Mesendoderm (in vitro differentiated cells): ENCODE measurements around the gene SCARF2.

Experiments
- DNase-seq: peaks from one replicate; pipeline ENCODE4 v3.0.0; 2013
- H2AK5ac ChIP-seq: 2 replicates; pipeline ENCODE4 v1.6.1; 2013; ENCODE audit warnings: low read length, inconsistent platforms
- H2BK120ac ChIP-seq: 2 replicates; pipeline ENCODE4 v1.6.1; 2013; ENCODE audit warnings: low read depth, mild to moderate bottlenecking, low read length, moderate library complexity, mixed read lengths
- H2BK15ac ChIP-seq: replicated peaks from 2 replicates; pipeline ENCODE4 v1.6.1; 2013; ENCODE audit warnings: low read depth, mild to moderate bottlenecking, moderate library complexity
- H2BK5ac ChIP-seq: 2 replicates; pipeline ENCODE4 v1.6.1; 2013; ENCODE audit warnings: low read length, inconsistent platforms
- H3K18ac ChIP-seq: 2 replicates; pipeline ENCODE4 v1.6.1; 2013; ENCODE audit warnings: mild to moderate bottlenecking, low read length, mixed read lengths
- H3K23ac ChIP-seq: one replicate; pipeline ENCODE4 v1.6.1; 2013; ENCODE audit warnings: low read length
- H3K27ac ChIP-seq: 2 replicates; pipeline ENCODE4 v1.5.1; 2013; ENCODE audit warnings: low read depth, mild to moderate bottlenecking, inconsistent platforms, low read length, moderate library complexity
- H3K27me3 ChIP-seq: 2 replicates; pipeline ENCODE4 v1.6.1; 2013; ENCODE audit warnings: low read length, control low read depth, mild to moderate bottlenecking, inconsistent platforms; ENCODE audit not compliant: insufficient read depth, poor library complexity
- H3K36me3 ChIP-seq: 2 replicates; pipeline ENCODE4 v1.6.1; 2013; ENCODE audit warnings: low read length, inconsistent platforms; ENCODE audit not compliant: control insufficient read depth, insufficient read depth
- H3K4ac ChIP-seq: one replicate; pipeline ENCODE4 v1.6.1; 2013; ENCODE audit warnings: low read depth, mild to moderate bottlenecking, low read length, moderate library complexity
- H3K4me1 ChIP-seq: 2 replicates; pipeline ENCODE4 v1.6.1; 2013; ENCODE audit warnings: low read depth, low read length, inconsistent platforms; ENCODE audit not compliant: control insufficient read depth
- H3K4me2 ChIP-seq: 2 replicates; pipeline ENCODE4 v1.6.1; 2013; ENCODE audit warnings: low read length
- H3K4me3 ChIP-seq: 2 replicates; pipeline ENCODE4 v1.5.1; 2013; ENCODE audit warnings: mild to moderate bottlenecking, low read length
- H3K56ac ChIP-seq: one replicate; pipeline ENCODE4 v1.6.1; 2013; ENCODE audit warnings: low read length
- H3K79me1 ChIP-seq: 2 replicates; pipeline ENCODE4 v1.6.1; 2013; ENCODE audit warnings: low read length, inconsistent platforms
- H3K79me2 ChIP-seq: 2 replicates; pipeline ENCODE4 v1.6.1; 2013; ENCODE audit warnings: mild to moderate bottlenecking, low read length; ENCODE audit not compliant: control insufficient read depth, insufficient read depth
- H3K9ac ChIP-seq: 2 replicates; pipeline ENCODE4 v1.6.1; 2013; ENCODE audit warnings: low read length, inconsistent platforms
- H4K5ac ChIP-seq: one replicate; pipeline ENCODE4 v1.6.1; 2013; ENCODE audit warnings: low read length
- H4K8ac ChIP-seq: one replicate; pipeline ENCODE4 v1.6.1; 2013; ENCODE audit warnings: low read depth, mild to moderate bottlenecking, control low read depth, low read length, moderate library complexity
- WGBS: extraction: QIAGEN DNeasy Blood & Tissue Kit; methylation state at CpG from one replicate; pipeline ENCODE4 v1.1.7; 2013; ENCODE audit warnings: low lambda C conversion rate, missing lambda C conversion rate; ENCODE audit not compliant: insufficient coverage; ENCODE audit errors: extremely low coverage; 5-methylcytosine and 5-hydroxymethylcytosine counted together

Gene SCARF2

DNA sequence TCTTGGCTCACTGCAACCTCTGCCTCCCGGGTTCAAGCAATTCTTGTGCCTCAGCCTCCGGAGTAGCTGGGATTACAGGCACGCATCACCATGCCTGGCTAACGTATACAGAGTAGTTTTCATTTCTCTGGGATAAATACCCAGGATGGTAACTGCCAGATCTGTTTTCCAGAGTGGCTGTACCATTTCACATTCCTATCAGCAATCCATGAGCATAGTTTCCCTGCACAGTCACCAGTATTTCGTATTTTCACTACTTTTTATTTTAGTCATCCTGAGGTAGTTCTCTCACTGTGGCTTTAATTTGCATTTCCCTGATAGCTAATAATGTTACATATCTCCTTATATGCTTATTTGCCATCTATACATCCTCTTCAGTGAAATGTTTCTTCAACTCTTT is 11.0 kb upstream of the SCARF2 start:
- H3K4me2 ChIP-seq: no peak overlapping the region
- H2AK5ac ChIP-seq: no peak overlapping the region
- H3K23ac ChIP-seq: no peak overlapping the region
- no peak overlapping the region for H3K4ac ChIP-seq
- no peaks in the 10 kb centered on the region for H3K27me3 ChIP-seq
- DNase-seq: no peak
- H3K9ac ChIP-seq: no peak overlapping the region
- no peak overlapping the region for H2BK5ac ChIP-seq
- H3K4me3 ChIP-seq: no peak overlapping the region
- H3K36me3 ChIP-seq: no peaks in the 10 kb centered on the region
- H3K56ac ChIP-seq: no peak overlapping the region
- no peaks in the 10 kb centered on the region for H3K79me2 ChIP-seq
- no peak overlapping the region for H4K5ac ChIP-seq
- WGBS: no CpG with 5 or more reads among the region's 5 CpGs
- H2BK120ac ChIP-seq: no peak overlapping the region
- H4K8ac ChIP-seq: no peak overlapping the region
- H2BK15ac ChIP-seq: no peak overlapping the region
- no peak overlapping the region for H3K18ac ChIP-seq
- H3K79me1 ChIP-seq: no peaks in the 10 kb centered on the region
- H3K27ac ChIP-seq: no peak overlapping the region
- no peaks in the 10 kb centered on the region for H3K4me1 ChIP-seq

DNA sequence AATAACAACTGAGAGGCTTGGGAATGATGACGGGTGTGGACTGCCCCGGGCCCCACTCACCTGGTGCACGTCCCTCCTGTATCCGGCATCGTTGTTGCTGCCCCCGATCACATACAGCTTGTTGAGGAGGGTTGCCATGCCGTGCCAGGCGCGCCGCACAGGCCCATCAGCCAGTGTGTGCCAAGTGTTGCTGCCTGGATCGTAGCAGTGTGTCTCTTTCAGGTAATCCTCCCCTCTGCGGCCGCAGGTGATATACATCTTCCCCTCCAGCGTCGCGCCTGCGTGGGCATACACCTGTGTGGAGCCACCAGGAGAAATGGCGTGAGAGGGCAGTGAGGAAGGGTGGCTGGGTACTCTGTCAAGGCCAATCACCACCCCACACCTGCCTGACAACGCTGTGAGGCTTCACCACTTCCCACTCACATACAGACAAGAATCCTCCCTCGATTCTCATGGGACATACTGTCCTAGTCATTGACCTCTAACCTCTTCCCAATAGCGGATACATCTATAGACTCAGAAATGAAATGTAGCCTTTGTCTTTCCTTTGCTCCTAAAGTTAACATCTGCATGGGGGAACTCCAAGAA is 8.9 kb upstream of the SCARF2 start:
- no CpG with 5 or more reads among the region's 21 CpGs for WGBS
- H3K4me1 ChIP-seq: no peaks in the 10 kb centered on the region
- H2BK120ac ChIP-seq: no peak overlapping the region
- no peak overlapping the region for H3K56ac ChIP-seq
- H3K18ac ChIP-seq: no peak overlapping the region
- H3K4me2 ChIP-seq: no peak overlapping the region
- no peak overlapping the region for H4K8ac ChIP-seq
- no peak overlapping the region for H3K23ac ChIP-seq
- H3K79me1 ChIP-seq: no peaks in the 10 kb centered on the region
- no peak overlapping the region for H2BK5ac ChIP-seq
- H2AK5ac ChIP-seq: no peak overlapping the region
- H3K79me2 ChIP-seq: no peaks in the 10 kb centered on the region
- H4K5ac ChIP-seq: no peak overlapping the region
- H2BK15ac ChIP-seq: no peak overlapping the region
- no peak overlapping the region for H3K9ac ChIP-seq
- no peaks in the 10 kb centered on the region for H3K36me3 ChIP-seq
- DNase-seq: no peak
- no peak overlapping the region for H3K4ac ChIP-seq
- H3K27me3 ChIP-seq: no peaks in the 10 kb centered on the region
- H3K4me3 ChIP-seq: no peak overlapping the region
- no peak overlapping the region for H3K27ac ChIP-seq

DNA sequence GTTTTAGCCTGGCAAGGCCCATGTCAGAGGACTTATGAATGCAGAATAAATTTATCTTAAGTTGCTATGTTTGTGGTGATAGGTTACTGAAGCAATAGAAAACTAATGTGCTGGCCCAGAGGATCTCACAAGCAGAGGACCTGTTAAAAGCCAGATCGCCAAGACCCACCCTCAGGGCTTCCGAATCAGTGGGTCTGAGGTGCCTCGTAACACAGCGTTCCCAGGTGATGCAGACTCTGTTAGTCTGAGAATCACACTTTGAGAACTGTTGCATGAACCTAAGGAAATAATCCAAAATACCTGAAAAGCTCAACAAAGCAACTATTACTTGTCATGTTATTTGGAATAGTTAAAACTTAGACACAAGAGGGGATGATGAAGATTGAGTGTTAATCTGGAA is 6.7 kb upstream of the SCARF2 start:
- Histone ChIP-seq H3K36me3 (no peaks in the 10 kb centered on the region), H3K79me2 (no peaks in the 10 kb centered on the region)
- no CpG with 5 or more reads among the region's 4 CpGs for WGBS

DNA sequence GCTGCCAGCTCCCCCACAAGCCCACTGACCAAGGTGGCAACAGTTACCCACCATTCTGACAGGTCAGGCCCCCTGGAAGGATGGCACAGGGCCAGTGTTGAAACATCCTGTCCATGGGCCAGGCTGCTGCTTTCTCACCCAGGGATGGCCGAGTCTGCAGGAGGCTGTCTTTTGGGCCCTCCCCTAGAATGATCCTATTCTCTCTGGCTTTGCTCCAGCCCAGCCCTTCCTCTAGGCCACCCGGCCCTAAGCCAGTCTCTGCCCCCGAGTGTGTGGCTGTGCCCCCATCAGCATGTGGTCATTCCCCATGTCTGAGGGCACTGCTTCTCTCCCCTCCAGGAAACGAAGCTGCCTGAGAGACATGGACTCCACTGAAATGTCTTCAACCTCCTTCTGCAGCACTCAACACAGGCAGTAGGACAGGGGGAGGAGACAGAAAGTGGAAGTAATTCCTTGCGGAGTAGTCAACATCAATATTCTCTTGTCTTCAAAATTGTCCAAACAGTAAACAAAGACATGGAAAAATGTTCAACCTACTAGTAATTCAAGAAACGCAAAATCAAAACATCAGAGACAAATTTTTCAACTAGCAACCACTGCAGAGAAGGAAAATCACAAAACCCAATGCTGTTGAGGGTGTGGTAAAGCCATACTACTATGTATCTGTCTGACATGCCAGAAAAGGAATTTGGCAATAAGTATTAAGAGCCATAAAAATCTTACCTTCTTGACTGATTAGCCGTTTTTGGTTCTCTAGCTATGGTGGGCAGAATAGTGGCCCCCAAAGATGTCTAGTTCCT is 5.1 kb upstream of the SCARF2 start:
- Histone ChIP-seq H3K4ac (no peak overlapping the region), H3K18ac (no peak overlapping the region), H2BK120ac (no peak overlapping the region), H3K4me1 (no peaks in the 10 kb centered on the region), H3K9ac (no peak overlapping the region), H3K4me2 (no peak overlapping the region), H2AK5ac (no peak overlapping the region), H4K5ac (no peak overlapping the region), H3K79me2 (no peaks in the 10 kb centered on the region), H2BK15ac (no peak overlapping the region), H3K79me1 (no peaks in the 10 kb centered on the region), H4K8ac (no peak overlapping the region), H3K27ac (no peak overlapping the region), H3K27me3 (no peaks in the 10 kb centered on the region), H3K23ac (no peak overlapping the region), H3K36me3 (no peaks in the 10 kb centered on the region), H3K4me3 (no peak overlapping the region), H3K56ac (no peak overlapping the region), H2BK5ac (no peak overlapping the region)
- no peak for DNase-seq
- WGBS: no CpG with 5 or more reads among the region's 7 CpGs

More for the DNA sequence above, 6.7 kb upstream of the SCARF2 start:
- Histone ChIP-seq H2BK5ac (no peak overlapping the region), H3K27ac (no peak overlapping the region), H3K4me2 (no peak overlapping the region), H2BK15ac (no peak overlapping the region), H3K4ac (no peak overlapping the region), H3K9ac (no peak overlapping the region), H3K56ac (no peak overlapping the region), H3K18ac (no peak overlapping the region), H3K4me3 (no peak overlapping the region), H3K23ac (no peak overlapping the region), H4K8ac (no peak overlapping the region), H3K79me1 (no peaks in the 10 kb centered on the region), H2BK120ac (no peak overlapping the region), H3K27me3 (no peaks in the 10 kb centered on the region), H2AK5ac (no peak overlapping the region), H4K5ac (no peak overlapping the region), H3K4me1 (no peaks in the 10 kb centered on the region)
- DNase-seq: no peak

DNA sequence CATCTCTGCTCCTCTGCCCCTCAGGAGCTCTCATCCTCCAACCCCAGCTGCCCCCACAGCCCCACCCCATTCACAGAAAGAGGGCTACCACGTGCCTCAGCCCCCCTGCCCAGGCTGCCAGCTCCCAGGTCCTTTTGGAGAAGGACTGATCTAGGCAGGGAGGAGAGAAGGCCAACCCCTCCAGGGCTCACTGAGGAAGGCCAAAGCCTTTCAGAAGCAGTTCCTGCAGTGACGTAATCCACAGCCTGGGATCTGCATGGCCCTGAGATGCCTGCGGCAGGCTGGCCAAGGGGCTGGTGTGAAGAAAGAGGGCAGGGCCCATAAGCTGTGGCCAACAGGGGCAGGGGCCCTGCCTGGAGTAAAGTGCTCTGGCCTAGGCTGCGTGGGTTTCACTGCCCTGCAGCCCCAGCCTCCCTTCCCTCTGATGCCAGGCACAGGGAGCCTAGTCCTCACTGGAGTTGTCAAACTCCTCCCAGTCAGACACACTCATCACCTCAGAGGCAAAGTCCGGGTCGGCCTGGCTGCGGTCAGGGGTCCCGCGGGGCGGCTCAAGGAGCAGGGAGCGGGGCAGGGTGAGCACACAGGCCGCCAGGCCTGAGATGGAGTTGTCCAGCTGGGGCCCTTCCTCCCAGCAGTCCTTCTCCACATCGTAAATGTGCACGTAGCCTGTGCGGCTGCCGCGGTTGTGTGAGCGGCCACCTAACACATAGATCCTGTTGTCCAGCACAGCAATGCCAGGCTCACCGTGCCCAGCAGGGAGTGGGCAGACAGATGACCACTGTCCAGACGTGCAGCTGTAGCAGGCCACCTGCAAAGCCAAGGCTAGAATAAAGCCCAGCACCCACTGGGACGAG is 4.2 kb upstream of the SCARF2 start:
- H3K4me1 ChIP-seq: no peaks in the 10 kb centered on the region
- no peak overlapping the region for H2AK5ac ChIP-seq
- H4K5ac ChIP-seq: no peak overlapping the region
- no peak overlapping the region for H3K4ac ChIP-seq
- H3K79me2 ChIP-seq: no peaks in the 10 kb centered on the region
- H2BK15ac ChIP-seq: no peak overlapping the region
- H3K27ac ChIP-seq: no peak overlapping the region
- H3K4me3 ChIP-seq: no peak overlapping the region
- no peaks in the 10 kb centered on the region for H3K36me3 ChIP-seq
- H2BK5ac ChIP-seq: no peak overlapping the region
- DNase-seq: no peak
- H4K8ac ChIP-seq: no peak overlapping the region
- no peak overlapping the region for H3K18ac ChIP-seq
- no peak overlapping the region for H3K56ac ChIP-seq
- no peak overlapping the region for H3K23ac ChIP-seq
- peaks cover 3% of the 10 kb centered on the region for H3K79me1 ChIP-seq
- no peak overlapping the region for H3K9ac ChIP-seq
- no peak overlapping the region for H2BK120ac ChIP-seq
- no peak overlapping the region for H3K4me2 ChIP-seq
- no peaks in the 10 kb centered on the region for H3K27me3 ChIP-seq
- WGBS: no CpG with 5 or more reads among the region's 21 CpGs
